Uterus (tissue), 2 donors: ENCODE results near the gene AP2A1.

Experiments
- POLR2A ChIP-seq, 2 donors: fragments of 450-650 bp; IDR thresholded peaks; one replicate each; pipeline ENCODE4 v1.6.1; 2016; ENCODE audit warnings: antibody characterized with exemption in 2 of 2, mild to moderate bottlenecking in 1 of 2, moderate library complexity in 1 of 2
- TF ChIP-seq, protein P1 (sequence below), 4 experiments: fragments of 200-600 bp in 2 of 4; fragments of 450-650 bp in 2 of 4; sonication (generic) in 2 of 4; IDR thresholded peaks; one replicate each; pipeline ENCODE4 v1.5.1; 2016 to 2019; ENCODE audit warnings: antibody characterized with exemption in 4 of 4, mild to moderate bottlenecking in 2 of 4, moderate library complexity in 1 of 4

DNA sequence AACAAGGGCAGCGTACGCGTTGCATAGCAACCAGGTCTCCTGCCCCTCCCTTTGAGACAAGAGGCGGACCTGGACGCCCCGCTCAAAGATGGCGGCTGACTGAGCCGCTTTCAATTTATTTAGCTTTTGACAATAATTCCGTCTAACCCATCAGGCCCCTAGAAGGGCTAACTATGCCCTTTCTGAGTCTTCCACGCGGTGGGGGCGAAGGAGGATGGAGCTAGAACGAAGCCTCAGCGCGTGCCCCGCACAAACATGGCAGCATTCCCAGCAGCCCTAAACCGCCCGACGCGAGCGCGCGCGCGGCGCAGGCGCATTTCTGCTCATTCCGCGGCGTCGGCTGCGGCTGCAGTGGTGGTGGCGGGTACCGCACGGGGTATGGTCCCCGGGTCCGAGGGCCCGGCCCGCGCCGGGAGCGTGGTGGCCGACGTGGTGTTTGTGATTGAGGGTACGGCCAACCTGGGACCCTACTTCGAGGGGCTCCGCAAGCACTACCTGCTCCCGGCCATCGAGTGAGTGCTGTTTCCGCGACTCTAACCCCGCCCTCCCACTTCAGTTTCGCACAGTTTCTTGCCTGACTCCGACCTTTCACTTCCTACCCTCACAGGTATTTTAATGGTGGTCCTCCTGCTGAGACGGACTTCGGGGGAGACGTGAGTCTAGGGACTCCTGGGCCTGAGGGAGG, 51.3 kb downstream of the AP2A1 start, which contains the start of gene MED25:
- TF ChIP-seq POLR2A (IDR thresholded peaks at IDR 0.05) = peak; percentile 58 to 87
- TF ChIP-seq, protein P1, sequence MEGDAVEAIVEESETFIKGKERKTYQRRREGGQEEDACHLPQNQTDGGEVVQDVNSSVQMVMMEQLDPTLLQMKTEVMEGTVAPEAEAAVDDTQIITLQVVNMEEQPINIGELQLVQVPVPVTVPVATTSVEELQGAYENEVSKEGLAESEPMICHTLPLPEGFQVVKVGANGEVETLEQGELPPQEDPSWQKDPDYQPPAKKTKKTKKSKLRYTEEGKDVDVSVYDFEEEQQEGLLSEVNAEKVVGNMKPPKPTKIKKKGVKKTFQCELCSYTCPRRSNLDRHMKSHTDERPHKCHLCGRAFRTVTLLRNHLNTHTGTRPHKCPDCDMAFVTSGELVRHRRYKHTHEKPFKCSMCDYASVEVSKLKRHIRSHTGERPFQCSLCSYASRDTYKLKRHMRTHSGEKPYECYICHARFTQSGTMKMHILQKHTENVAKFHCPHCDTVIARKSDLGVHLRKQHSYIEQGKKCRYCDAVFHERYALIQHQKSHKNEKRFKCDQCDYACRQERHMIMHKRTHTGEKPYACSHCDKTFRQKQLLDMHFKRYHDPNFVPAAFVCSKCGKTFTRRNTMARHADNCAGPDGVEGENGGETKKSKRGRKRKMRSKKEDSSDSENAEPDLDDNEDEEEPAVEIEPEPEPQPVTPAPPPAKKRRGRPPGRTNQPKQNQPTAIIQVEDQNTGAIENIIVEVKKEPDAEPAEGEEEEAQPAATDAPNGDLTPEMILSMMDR (IDR thresholded peaks at IDR 0.05) = peak; percentile 15 to 74 (median 60)
